Ishikawa (cell line): ENCODE results near the gene NUMB.

ENCODE experiments used
- CEBPB ChIP-seq: IDR thresholded peaks from 2 replicates; pipeline ENCODE4 v1.6.1; 2012
- CREB1 ChIP-seq: IDR thresholded peaks from 2 replicates; pipeline ENCODE4 v1.6.1; 2012; ENCODE audit warnings: low read depth
- EGR1 ChIP-seq: IDR thresholded peaks from 2 replicates; pipeline ENCODE4 v1.6.1; 2012
- EP300 ChIP-seq: IDR thresholded peaks from 2 replicates; pipeline ENCODE4 v1.6.1; 2012; ENCODE audit warnings: borderline replicate concordance
- FOXM1 ChIP-seq: IDR thresholded peaks from 2 replicates; pipeline ENCODE4 v1.6.1; 2012; ENCODE audit warnings: low read depth, borderline replicate concordance
- NFIC ChIP-seq: IDR thresholded peaks from 2 replicates; pipeline ENCODE4 v1.6.1; 2012
- RAD21 ChIP-seq: IDR thresholded peaks from 2 replicates; pipeline ENCODE4 v1.6.1; 2012; ENCODE audit warnings: low read depth
- TAF1 ChIP-seq: IDR thresholded peaks from 2 replicates; pipeline ENCODE4 v1.6.1; 2012; ENCODE audit warnings: low read depth, mild to moderate bottlenecking
- TCF12 ChIP-seq: IDR thresholded peaks from 2 replicates; pipeline ENCODE4 v1.6.1; 2012; ENCODE audit warnings: low read depth
- TEAD4 ChIP-seq: IDR thresholded peaks from 2 replicates; pipeline ENCODE4 v1.6.1; 2012
- YY1 ChIP-seq: IDR thresholded peaks from 2 replicates; pipeline ENCODE4 v1.6.1; 2012; ENCODE audit warnings: low read depth
- ZBTB7A ChIP-seq: IDR thresholded peaks from 2 replicates; pipeline ENCODE4 v1.6.1; 2012; ENCODE audit warnings: low read depth
- TF ChIP-seq, protein P1 (sequence below): IDR thresholded peaks from 2 replicates; pipeline ENCODE4 v1.6.1; 2012; ENCODE audit warnings: low read depth, mild to moderate bottlenecking
- TF ChIP-seq, protein P2 (sequence below): IDR thresholded peaks from 2 replicates; pipeline ENCODE4 v1.6.1; 2012
- TF ChIP-seq, protein P3 (sequence below): IDR thresholded peaks from 2 replicates; pipeline ENCODE4 v1.6.1; 2012

Gene NUMB

DNA sequence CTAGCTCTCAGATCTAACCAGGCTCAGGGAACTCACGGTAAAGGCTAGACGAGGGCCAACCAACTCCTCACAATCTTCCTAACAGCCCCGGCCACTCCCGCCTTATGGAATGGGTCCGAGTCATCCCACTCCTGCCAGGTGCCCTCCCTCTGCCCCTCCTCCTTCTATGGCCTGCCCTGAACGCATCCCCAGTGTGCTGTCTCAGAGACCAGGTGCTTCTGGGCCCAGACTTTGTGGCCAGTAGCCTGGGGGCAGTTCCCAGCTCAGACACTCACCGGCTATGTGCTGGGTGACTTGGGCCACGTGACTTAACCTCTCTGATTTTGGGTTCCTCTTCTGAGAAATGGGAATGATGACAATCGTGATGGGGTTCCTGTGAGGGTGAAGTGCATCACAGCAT, 198.5 kb downstream of the NUMB start:
- no peak for TF ChIP-seq EP300
- no peak for TF ChIP-seq TEAD4
- TF ChIP-seq TAF1: no peak
- no peak for TF ChIP-seq FOXM1
- no peak for TF ChIP-seq EGR1
- no peak for TF ChIP-seq NFIC
- TF ChIP-seq, protein P1, sequence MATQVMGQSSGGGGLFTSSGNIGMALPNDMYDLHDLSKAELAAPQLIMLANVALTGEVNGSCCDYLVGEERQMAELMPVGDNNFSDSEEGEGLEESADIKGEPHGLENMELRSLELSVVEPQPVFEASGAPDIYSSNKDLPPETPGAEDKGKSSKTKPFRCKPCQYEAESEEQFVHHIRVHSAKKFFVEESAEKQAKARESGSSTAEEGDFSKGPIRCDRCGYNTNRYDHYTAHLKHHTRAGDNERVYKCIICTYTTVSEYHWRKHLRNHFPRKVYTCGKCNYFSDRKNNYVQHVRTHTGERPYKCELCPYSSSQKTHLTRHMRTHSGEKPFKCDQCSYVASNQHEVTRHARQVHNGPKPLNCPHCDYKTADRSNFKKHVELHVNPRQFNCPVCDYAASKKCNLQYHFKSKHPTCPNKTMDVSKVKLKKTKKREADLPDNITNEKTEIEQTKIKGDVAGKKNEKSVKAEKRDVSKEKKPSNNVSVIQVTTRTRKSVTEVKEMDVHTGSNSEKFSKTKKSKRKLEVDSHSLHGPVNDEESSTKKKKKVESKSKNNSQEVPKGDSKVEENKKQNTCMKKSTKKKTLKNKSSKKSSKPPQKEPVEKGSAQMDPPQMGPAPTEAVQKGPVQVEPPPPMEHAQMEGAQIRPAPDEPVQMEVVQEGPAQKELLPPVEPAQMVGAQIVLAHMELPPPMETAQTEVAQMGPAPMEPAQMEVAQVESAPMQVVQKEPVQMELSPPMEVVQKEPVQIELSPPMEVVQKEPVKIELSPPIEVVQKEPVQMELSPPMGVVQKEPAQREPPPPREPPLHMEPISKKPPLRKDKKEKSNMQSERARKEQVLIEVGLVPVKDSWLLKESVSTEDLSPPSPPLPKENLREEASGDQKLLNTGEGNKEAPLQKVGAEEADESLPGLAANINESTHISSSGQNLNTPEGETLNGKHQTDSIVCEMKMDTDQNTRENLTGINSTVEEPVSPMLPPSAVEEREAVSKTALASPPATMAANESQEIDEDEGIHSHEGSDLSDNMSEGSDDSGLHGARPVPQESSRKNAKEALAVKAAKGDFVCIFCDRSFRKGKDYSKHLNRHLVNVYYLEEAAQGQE: no peak
- no peak for TF ChIP-seq CEBPB
- TF ChIP-seq, protein P2, sequence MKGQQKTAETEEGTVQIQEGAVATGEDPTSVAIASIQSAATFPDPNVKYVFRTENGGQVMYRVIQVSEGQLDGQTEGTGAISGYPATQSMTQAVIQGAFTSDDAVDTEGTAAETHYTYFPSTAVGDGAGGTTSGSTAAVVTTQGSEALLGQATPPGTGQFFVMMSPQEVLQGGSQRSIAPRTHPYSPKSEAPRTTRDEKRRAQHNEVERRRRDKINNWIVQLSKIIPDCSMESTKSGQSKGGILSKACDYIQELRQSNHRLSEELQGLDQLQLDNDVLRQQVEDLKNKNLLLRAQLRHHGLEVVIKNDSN: no peak
- TF ChIP-seq RAD21: no peak
- no peak for TF ChIP-seq YY1
- no peak for TF ChIP-seq TCF12

GRCh38 chr14:73258845-73259611, 199.3 kb downstream of the NUMB start:
- no peak for TF ChIP-seq CREB1
- no peak for TF ChIP-seq EP300
- TF ChIP-seq RAD21: no peak
- TF ChIP-seq FOXM1: no peak
- no peak for TF ChIP-seq TEAD4
- TF ChIP-seq ZBTB7A: no peak
- TF ChIP-seq TCF12: no peak
- no peak for TF ChIP-seq YY1
- TF ChIP-seq, protein P3, sequence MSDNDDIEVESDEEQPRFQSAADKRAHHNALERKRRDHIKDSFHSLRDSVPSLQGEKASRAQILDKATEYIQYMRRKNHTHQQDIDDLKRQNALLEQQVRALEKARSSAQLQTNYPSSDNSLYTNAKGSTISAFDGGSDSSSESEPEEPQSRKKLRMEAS: no peak
- TF ChIP-seq, protein P1: no peak

GRCh38 chr14:73258076-73258475, 200.3 kb downstream of the NUMB start:
- TF ChIP-seq FOXM1 (no peak), NFIC (no peak)
- TF ChIP-seq, protein P1: no peak

GRCh38 chr14:73255693-73256225, 202.6 kb downstream of the NUMB start:
- no peak for TF ChIP-seq CEBPB
- no peak for TF ChIP-seq ZBTB7A
- TF ChIP-seq, protein P2: no peak
- no peak for TF ChIP-seq TAF1
- no peak for TF ChIP-seq TEAD4
- no peak for TF ChIP-seq EP300
- no peak for TF ChIP-seq FOXM1
- TF ChIP-seq, protein P3: no peak
- TF ChIP-seq YY1: no peak
- no peak for TF ChIP-seq TCF12
- TF ChIP-seq, protein P1: no peak
- no peak for TF ChIP-seq NFIC
- TF ChIP-seq RAD21: no peak
- no peak for TF ChIP-seq EGR1
